HG03565 (cell line): ENCODE measurements around the gene OIP5.
A peak's percentile ranks its signal among the peaks of the same experiment; 100 is the strongest.
"Not testable (repeated sequence)": the region's sequence is repeated elsewhere in the genome, so short reads cannot be mapped to it uniquely, and the experiment has no call there.

ENCODE experiments used
- ATAC-seq: cut with Tn5 transposase; IDR thresholded peaks from one replicate; pipeline ENCODE4 v1.9.1; 2021; ENCODE audit warnings: mild to moderate bottlenecking, moderate library complexity; ENCODE audit not compliant: unreplicated experiment

The OIP5 gene

GRCh38 chr15:41332194-41333025, at the start of gene OIP5, which contains the start of gene NUSAP1:
OIP5 (minus strand) TSS chr15:41332591; CDS start chr15:41332561, 30 bp downstream.
NUSAP1 (plus strand) TSS chr15:41332881; CDS start chr15:41332958, 77 bp downstream.
- peak; percentile 76 for ATAC-seq

GRCh38 chr15:41377978-41378377, 45.6 kb upstream of the OIP5 start:
- no peak for ATAC-seq

GRCh38 chr15:41367418-41367817, 35.0 kb upstream of the OIP5 start:
- ATAC-seq: no peak

- ATAC-seq: no peak
Measured at GRCh38 chr15:41354371-41354770, 22.0 kb upstream of the OIP5 start.

- no peak for ATAC-seq
Measured at GRCh38 chr15:41350057-41350717, 17.8 kb upstream of the OIP5 start.

GRCh38 chr15:41347236-41347635, 14.8 kb upstream of the OIP5 start:
- ATAC-seq: no peak

- ATAC-seq: no peak
Measured at GRCh38 chr15:41341519-41341918, 9.1 kb upstream of the OIP5 start.

- no peak for ATAC-seq
Measured at GRCh38 chr15:41340189-41340695, 7.9 kb upstream of the OIP5 start.

- no peak for ATAC-seq
Measured at GRCh38 chr15:41337631-41338522, 5.5 kb upstream of the OIP5 start.

GRCh38 chr15:41337047-41337446, 4.7 kb upstream of the OIP5 start:
- no peak for ATAC-seq

- ATAC-seq: no peak
Measured at GRCh38 chr15:41336549-41336948, 4.2 kb upstream of the OIP5 start.

GRCh38 chr15:41334293-41335120, 2.1 kb upstream of the OIP5 start:
- ATAC-seq: no peak

- ATAC-seq: peak; percentile 7
Measured at GRCh38 chr15:41333026-41333562, 703 bp upstream of the OIP5 start.

- no peak for ATAC-seq
Measured at GRCh38 chr15:41331833-41332193, 578 bp downstream of the OIP5 start.

- ATAC-seq: no peak
Measured at GRCh38 chr15:41331281-41331680, 1.1 kb downstream of the OIP5 start.

GRCh38 chr15:41323611-41324010, 8.8 kb downstream of the OIP5 start:
- no peak for ATAC-seq

GRCh38 chr15:41320805-41321330, 11.5 kb downstream of the OIP5 start:
- ATAC-seq: not testable (repeated sequence)

GRCh38 chr15:41309226-41309905, 23.0 kb downstream of the OIP5 start:
- no peak for ATAC-seq

GRCh38 chr15:41307679-41308078, 24.7 kb downstream of the OIP5 start:
- ATAC-seq: no peak
